Left ventricle myocardium inferior (tissue), 1 donor: Measurements from ENCODE around the gene FBLN2. TPM values are rescaled to one million over a fixed set of nuclear protein-coding genes. Genes with fewer than 3 reads are reported as not detected.
"Not testable (repeated sequence)": the region's sequence is repeated elsewhere in the genome, so short reads cannot be mapped to it uniquely, and the experiment has no call there.

ENCODE experiments used
- DNase-seq: peaks from one replicate; pipeline ENCODE4 v3.0.0-alpha.2; 2020
- H3K27ac ChIP-seq: fragments of 200-600 bp; replicated peaks from 2 replicates; pipeline ENCODE4 v1.8.0; 2021
- H3K27me3 ChIP-seq: fragments of 200-600 bp; 2 replicates; pipeline ENCODE4 v1.8.0; 2021; ENCODE audit warnings: low read depth
- H3K36me3 ChIP-seq: fragments of 200-600 bp; 2 replicates; pipeline ENCODE4 v1.8.0; 2021
- H3K4me1 ChIP-seq: fragments of 200-600 bp; 2 replicates; pipeline ENCODE4 v1.8.0; 2021
- H3K4me3 ChIP-seq: fragments of 200-600 bp; 2 replicates; pipeline ENCODE4 v1.8.0; 2021; ENCODE audit warnings: mild to moderate bottlenecking, moderate library complexity
- H3K9me3 ChIP-seq: fragments of 200-600 bp; replicated peaks from 2 replicates; pipeline ENCODE4 v1.8.0; 2021
- CTCF ChIP-seq: fragments of 200-600 bp; IDR thresholded peaks from 2 replicates; pipeline ENCODE4 v1.8.0; 2021; ENCODE audit warnings: antibody characterized with exemption, mild to moderate bottlenecking, borderline replicate concordance
- intact Hi-C: fragments of 100-400 bp; cut with micrococcal nuclease; formaldehyde crosslinking; loops from one replicate; pipeline ENCODE4 v1.11.0; 2022
- total RNA-seq: library from RNA; stranded (reverse); fragmentation: NEBNext Ultra II Directional; extraction: Animal tissue kit (Norgen Biotek cat#: 25700); gene quantifications from one replicate; pipeline ENCODE4 v1.2.1, GENCODE V29; 2021
- donor health status: DM: no; HTN: yes; CAD: no; lungs with severe emphysema.

Gene FBLN2
- total RNA-seq, 1 donor from 2014 or later = 56.7 TPM

- peaks cover 63% of the 10 kb centered on the region for H3K4me1 ChIP-seq
- H3K9me3 ChIP-seq = no peaks in the 10 kb centered on the region
- peak overlapping the region; percentile 70 for H3K27ac ChIP-seq
- TF ChIP-seq CTCF = no peak
- no peaks in the 10 kb centered on the region for H3K36me3 ChIP-seq
- no peak overlapping the region for H3K4me3 ChIP-seq
- no peak for DNase-seq
- intact Hi-C loops = no loop called here
- peaks cover 28% of the 10 kb centered on the region for H3K27me3 ChIP-seq
Observed at GRCh38 chr3:13558651-13559050, 9.7 kb downstream of the FBLN2 start.

DNA sequence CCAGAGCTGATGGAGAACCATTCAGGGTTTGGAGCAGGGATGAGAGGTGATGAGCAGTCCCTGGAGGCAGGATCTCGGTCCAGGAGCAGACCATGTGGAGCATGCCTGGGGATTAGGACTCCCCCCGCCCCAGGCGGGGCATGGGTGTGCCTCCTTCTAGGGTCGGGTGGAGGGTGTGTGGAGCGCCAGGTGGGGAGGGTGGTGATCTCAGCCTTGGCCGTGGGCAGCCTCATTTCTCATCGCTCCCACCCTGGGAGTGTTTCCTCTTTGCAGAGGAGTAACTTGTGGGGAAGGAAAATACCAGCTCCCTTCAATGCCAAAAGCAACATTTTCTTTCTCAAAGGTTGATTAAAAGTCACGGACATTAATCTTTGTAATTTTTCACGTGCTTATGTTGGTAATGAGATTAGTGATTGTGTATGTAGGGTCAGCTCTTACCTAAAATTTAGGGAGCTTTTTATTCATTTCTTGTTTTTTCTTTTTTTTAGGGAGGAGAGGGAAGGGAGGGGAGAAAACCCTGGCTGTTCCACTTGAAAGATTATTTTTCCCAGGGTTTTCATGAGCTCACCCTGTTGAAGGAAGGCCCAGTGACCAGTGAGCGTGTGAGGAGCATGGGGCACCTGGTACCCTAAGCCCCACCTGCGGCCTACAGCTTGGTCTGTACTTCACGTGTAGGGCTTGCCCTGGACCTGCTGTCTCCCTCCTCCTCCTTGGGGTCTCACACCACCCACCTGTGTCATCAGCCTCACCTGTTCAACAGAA, 11.0 kb downstream of the FBLN2 start:
- Histone ChIP-seq H3K36me3 (no peaks in the 10 kb centered on the region), H3K9me3 (no peaks in the 10 kb centered on the region), H3K27ac (peak overlapping the region; percentile 70), H3K4me3 (no peak overlapping the region), H3K27me3 (peaks cover 16% of the 10 kb centered on the region), H3K4me1 (peaks cover 64% of the 10 kb centered on the region)
- no peak for TF ChIP-seq CTCF
- intact Hi-C loops = no loop called here
- peak; percentile 64 for DNase-seq

GRCh38 chr3:13561376-13561775, 12.5 kb downstream of the FBLN2 start:
- no peak for TF ChIP-seq CTCF
- intact Hi-C loops = no loop called here
- peak overlapping the region; percentile 70 for H3K27ac ChIP-seq
- no peaks in the 10 kb centered on the region for H3K36me3 ChIP-seq
- no peak overlapping the region for H3K4me3 ChIP-seq
- peaks cover 72% of the 10 kb centered on the region for H3K4me1 ChIP-seq
- no peaks in the 10 kb centered on the region for H3K9me3 ChIP-seq
- peaks cover 12% of the 10 kb centered on the region for H3K27me3 ChIP-seq
- DNase-seq = peak; percentile 5

DNA sequence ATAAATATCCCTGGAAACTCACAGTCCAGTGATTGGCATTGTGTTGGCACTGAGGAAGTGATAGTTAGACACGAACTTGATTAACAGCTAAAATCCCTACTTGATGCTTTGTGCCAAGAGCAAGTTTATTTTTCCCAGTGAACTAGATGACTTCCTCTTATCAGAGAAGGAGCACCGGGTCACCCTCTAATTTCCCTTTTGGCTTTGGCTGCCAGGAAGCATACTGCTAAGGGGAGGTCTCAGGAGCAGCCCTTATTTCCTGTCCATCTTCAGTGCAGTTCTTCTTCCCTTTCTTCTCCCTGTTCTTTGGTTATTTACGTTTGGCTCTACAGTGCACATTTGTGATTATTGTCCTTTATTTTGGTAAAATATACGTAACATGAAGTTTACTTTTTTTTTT, 13.0 kb downstream of the FBLN2 start:
- H3K27me3 ChIP-seq = peaks cover 12% of the 10 kb centered on the region
- no peak overlapping the region for H3K4me3 ChIP-seq
- H3K36me3 ChIP-seq = no peaks in the 10 kb centered on the region
- peak overlapping the region; percentile 70 for H3K27ac ChIP-seq
- intact Hi-C loops = no loop called here
- H3K4me1 ChIP-seq = peaks cover 72% of the 10 kb centered on the region
- no peaks in the 10 kb centered on the region for H3K9me3 ChIP-seq
- TF ChIP-seq CTCF = no peak
- DNase-seq = no peak

DNA sequence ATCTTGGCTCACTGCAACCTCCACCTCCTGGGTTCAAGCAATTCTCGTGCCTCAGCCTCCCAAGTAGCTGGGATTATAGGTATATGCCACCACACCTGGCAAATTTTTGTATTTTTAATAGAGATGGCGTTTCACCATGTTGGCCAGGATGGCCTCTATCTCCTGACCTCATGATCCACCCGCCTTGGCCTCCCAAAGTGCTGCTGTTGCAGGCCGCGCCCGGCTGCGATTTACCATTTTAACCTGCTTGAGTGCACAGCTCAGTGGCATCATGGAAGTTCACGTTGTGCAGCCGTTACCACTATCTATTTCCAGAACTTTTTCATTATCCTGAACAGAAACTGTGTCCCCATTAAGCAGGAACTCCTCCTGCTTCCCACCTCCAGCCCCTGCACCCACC, 13.5 kb downstream of the FBLN2 start:
- H3K27me3 ChIP-seq = peaks cover 12% of the 10 kb centered on the region
- peak; percentile 12 for DNase-seq
- H3K27ac ChIP-seq, H3K9me3 ChIP-seq, H3K36me3 ChIP-seq, intact Hi-C loops, H3K4me3 ChIP-seq: not testable (repeated sequence)
- H3K4me1 ChIP-seq = peaks cover 70% of the 10 kb centered on the region

- H3K27me3 ChIP-seq = peaks cover 7% of the 10 kb centered on the region
Observed at GRCh38 chr3:13563321-13563720, 14.4 kb downstream of the FBLN2 start.

More at GRCh38 chr3:13563321-13563720, 14.4 kb downstream of the FBLN2 start:
- Histone ChIP-seq H3K27ac (no peak overlapping the region), H3K4me3 (no peak overlapping the region), H3K9me3 (no peaks in the 10 kb centered on the region), H3K4me1 (peaks cover 70% of the 10 kb centered on the region), H3K36me3 (no peaks in the 10 kb centered on the region)
- no peak for DNase-seq
- intact Hi-C loops = no loop called here
- TF ChIP-seq CTCF = no peak
